Kasumi-1 (cell line): Measurements from ENCODE around the gene TEN1.

Source experiments
- DNase-seq, 2 experiments: peaks; one replicate each; lab custom pipeline; 2025; lab: John Stamatoyannopoulos, UW

The TEN1 gene

GRCh38 chr17:76005263-76006149, 26.5 kb downstream of the TEN1 start:
- DNase-seq = peak; percentile 76 to 89

GRCh38 chr17:76007131-76007849, 28.2 kb downstream of the TEN1 start:
- no peak for DNase-seq

- DNase-seq = no peak
These were observed 28.8 kb downstream of the TEN1 start for GRCh38 chr17:76007850-76008165.

GRCh38 chr17:76008208-76008607, 29.2 kb downstream of the TEN1 start:
- no peak for DNase-seq

- DNase-seq = no peak
These were observed 29.8 kb downstream of the TEN1 start for GRCh38 chr17:76008630-76009425.

GRCh38 chr17:76009447-76009846, 30.4 kb downstream of the TEN1 start:
- DNase-seq = no peak

GRCh38 chr17:76009969-76010661, 31.1 kb downstream of the TEN1 start:
- no peak for DNase-seq

GRCh38 chr17:76011951-76012350, 32.9 kb downstream of the TEN1 start:
- no peak for DNase-seq

- DNase-seq = no peak
These were observed 34.4 kb downstream of the TEN1 start for GRCh38 chr17:76013377-76013932.

- DNase-seq = peak; percentile 76 to 78
These were observed 35.3 kb downstream of the TEN1 start for GRCh38 chr17:76014100-76014924.

- DNase-seq = no peak
These were observed 35.9 kb downstream of the TEN1 start for GRCh38 chr17:76014925-76015261.

GRCh38 chr17:76017481-76018339, 38.7 kb downstream of the TEN1 start:
- DNase-seq = no peak

- DNase-seq = no peak
These were observed 39.3 kb downstream of the TEN1 start for GRCh38 chr17:76018340-76018680.

GRCh38 chr17:76018801-76019200, 39.8 kb downstream of the TEN1 start:
- no peak for DNase-seq

- DNase-seq = no peak
These were observed 40.9 kb downstream of the TEN1 start for GRCh38 chr17:76019833-76020467.

- DNase-seq = no peak
These were observed 43.2 kb downstream of the TEN1 start for GRCh38 chr17:76022285-76022684.

- DNase-seq = no peak
These were observed 44.2 kb downstream of the TEN1 start for GRCh38 chr17:76022973-76023899.

GRCh38 chr17:76023900-76024237, 44.8 kb downstream of the TEN1 start:
- DNase-seq = no peak

- no peak for DNase-seq
These were observed 45.3 kb downstream of the TEN1 start for GRCh38 chr17:76024353-76024752.
